GM12891 (cell line): Measurements from ENCODE around the gene PSMG2.

Source experiments
- POLR2A ChIP-seq: IDR thresholded peaks from 2 replicates; pipeline ENCODE4 v1.6.1; 2011; ENCODE audit warnings: low read depth, low read length, control low read depth
- TAF1 ChIP-seq: IDR thresholded peaks from 2 replicates; pipeline ENCODE4 v1.6.1; 2011; ENCODE audit warnings: low read depth, low read length, control low read depth

- TF ChIP-seq POLR2A (no peak), TAF1 (no peak)
Measured at GRCh38 chr18:12750715-12751502, 48.1 kb downstream of the PSMG2 start.
